Measurements from ENCODE around the gene MYO3A.

DNA sequence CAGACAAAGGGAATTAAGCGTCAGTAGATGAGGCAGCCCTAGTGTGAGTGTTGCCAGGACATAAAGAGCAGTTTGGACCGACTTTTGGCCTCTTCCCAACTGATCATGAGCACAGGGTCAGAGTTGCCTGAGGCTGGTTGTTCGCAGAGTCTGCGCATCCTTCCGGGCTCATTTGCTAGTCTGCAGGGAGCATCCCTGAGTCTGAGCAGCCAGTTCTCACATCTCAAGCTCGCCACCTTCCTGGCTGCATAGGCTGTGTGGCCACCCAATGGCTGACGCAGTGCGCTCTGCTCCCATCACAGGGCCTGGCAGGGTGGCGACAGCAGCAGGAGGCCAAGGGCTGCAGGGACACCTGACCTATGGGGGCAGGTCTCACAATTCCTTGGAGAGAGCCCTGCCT lies 287.5 kb downstream of the MYO3A start:
- TF ChIP-seq, protein P1, sequence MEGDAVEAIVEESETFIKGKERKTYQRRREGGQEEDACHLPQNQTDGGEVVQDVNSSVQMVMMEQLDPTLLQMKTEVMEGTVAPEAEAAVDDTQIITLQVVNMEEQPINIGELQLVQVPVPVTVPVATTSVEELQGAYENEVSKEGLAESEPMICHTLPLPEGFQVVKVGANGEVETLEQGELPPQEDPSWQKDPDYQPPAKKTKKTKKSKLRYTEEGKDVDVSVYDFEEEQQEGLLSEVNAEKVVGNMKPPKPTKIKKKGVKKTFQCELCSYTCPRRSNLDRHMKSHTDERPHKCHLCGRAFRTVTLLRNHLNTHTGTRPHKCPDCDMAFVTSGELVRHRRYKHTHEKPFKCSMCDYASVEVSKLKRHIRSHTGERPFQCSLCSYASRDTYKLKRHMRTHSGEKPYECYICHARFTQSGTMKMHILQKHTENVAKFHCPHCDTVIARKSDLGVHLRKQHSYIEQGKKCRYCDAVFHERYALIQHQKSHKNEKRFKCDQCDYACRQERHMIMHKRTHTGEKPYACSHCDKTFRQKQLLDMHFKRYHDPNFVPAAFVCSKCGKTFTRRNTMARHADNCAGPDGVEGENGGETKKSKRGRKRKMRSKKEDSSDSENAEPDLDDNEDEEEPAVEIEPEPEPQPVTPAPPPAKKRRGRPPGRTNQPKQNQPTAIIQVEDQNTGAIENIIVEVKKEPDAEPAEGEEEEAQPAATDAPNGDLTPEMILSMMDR (IDR thresholded peaks at IDR 0.05) = no peak
- TF ChIP-seq POLR2AphosphoS5 (IDR thresholded peaks at IDR 0.05; ENCODE audit: low read depth, low read length) = no peak
